SKM-1 (cell line): Measurements from ENCODE around the gene TRAM2.

ENCODE experiments used
- DNase-seq: peaks from one replicate; lab custom pipeline; 2025; ENCODE audit not compliant: unreplicated experiment; lab: John Stamatoyannopoulos, UW

The TRAM2 gene

DNA sequence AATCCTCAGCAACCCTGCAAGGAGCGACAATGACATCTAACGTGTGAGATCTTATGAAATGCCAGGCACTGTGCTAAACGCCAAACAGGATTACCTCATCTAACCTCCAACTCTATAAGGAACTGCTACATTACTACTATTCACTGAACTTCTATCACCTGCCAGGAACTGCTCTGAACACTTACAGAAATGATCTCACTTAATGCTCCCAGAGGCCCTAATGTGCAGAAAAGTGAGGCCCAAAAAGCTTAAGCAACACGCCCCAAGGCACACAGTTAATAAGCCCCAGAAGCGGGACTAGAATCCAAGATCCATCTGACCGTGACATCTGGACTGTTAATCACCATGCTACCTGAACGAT, 28.5 kb downstream of the TRAM2 start:
- DNase-seq, result peak; percentile 37

DNA sequence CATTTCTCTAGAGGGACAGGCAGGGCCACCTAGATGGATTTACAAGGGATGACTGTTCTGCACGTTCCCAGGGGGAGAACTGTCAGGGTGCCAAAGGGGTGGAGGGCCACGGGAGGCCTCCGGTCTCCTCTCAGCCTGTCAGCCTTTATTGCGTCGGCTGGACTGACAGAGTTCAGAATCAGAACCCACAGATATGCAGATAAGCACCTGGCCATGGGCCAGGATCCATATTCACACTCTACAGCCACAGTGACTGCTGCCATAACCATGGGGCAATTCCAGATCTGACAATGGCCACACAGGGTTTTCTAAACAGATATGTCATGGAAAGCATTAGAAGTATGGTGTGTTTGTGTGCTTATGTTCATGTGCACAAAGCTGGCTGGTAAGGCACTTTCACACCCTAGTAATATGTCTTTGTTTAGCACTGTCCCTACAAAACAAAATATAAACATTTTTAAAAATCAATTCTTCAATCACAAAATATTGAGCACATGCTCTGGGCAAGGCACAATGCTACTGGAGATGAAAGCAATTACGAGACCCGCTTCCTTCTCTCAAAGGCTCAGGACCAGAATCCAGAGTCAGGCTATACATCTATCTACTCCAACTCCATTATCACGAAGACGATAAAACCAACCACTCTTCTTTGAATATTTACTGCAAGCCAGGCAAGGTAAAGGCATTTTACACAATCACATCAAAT, 29.1 kb downstream of the TRAM2 start:
- DNase-seq, result no peak

- no peak for DNase-seq
Measured at GRCh38 chr6:52546678-52547077, 30.2 kb downstream of the TRAM2 start.

- no peak for DNase-seq
Measured at GRCh38 chr6:52546192-52546591, 30.7 kb downstream of the TRAM2 start.

- no peak for DNase-seq
Measured at GRCh38 chr6:52545406-52546119, 31.3 kb downstream of the TRAM2 start.

- no peak for DNase-seq
Measured at GRCh38 chr6:52544602-52545405, 32.1 kb downstream of the TRAM2 start.

GRCh38 chr6:52543729-52544601, 32.9 kb downstream of the TRAM2 start:
- DNase-seq, result no peak

- DNase-seq, result no peak
Measured at GRCh38 chr6:52543262-52543661, 33.6 kb downstream of the TRAM2 start.

- no peak for DNase-seq
Measured at GRCh38 chr6:52541135-52541534, 35.7 kb downstream of the TRAM2 start.

DNA sequence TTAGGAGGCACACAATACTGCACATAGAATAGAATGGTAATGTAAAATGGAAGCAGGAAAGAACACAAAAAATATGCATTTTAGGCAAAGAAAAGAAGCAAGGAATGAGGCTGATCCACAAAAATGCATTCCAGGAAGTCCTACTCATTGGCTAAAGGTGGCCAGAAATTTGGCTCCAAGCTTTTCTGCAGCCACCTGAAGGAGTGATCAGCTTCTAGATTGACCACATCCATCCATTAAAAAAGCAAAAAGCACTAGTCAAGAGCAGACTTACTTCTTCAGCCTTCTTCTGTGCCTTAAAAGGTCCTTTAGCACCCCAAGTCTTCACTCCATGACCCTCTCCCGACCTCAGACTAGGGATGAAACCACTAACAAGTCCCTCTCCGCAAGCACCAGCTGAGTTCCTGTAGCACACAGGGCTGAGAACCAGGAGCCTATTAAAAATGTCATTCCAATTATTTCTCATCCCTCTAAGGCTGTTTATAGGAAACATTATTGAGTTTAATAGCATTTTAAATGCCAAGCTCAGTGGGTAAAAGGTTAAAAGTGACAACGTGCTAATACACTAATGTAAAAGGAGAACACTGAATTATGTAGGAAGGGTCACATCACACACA, 36.5 kb downstream of the TRAM2 start:
- no peak for DNase-seq

GRCh38 chr6:52539607-52540006, 37.3 kb downstream of the TRAM2 start:
- no peak for DNase-seq

DNA sequence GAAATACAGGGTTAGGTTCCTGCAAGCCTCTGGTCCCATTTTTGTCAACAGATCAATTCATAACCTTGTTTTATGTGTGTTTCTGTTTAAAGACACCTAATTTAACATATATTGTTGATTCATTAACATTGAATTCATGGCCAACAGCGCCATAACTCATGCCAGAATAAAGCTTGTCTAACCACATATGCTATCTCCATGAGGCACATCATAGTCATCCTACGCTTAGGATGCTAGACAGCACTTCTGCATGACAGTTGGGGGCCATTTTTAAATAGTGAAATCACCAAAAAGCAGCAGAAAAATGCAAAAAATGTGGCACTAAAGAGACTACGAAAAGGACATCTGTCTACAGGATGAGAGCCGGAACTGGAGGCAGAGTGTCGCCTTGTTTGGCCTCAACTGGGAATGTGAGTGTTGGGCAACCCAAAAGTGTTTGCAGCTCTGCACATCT, 37.9 kb downstream of the TRAM2 start:
- no peak for DNase-seq

DNA sequence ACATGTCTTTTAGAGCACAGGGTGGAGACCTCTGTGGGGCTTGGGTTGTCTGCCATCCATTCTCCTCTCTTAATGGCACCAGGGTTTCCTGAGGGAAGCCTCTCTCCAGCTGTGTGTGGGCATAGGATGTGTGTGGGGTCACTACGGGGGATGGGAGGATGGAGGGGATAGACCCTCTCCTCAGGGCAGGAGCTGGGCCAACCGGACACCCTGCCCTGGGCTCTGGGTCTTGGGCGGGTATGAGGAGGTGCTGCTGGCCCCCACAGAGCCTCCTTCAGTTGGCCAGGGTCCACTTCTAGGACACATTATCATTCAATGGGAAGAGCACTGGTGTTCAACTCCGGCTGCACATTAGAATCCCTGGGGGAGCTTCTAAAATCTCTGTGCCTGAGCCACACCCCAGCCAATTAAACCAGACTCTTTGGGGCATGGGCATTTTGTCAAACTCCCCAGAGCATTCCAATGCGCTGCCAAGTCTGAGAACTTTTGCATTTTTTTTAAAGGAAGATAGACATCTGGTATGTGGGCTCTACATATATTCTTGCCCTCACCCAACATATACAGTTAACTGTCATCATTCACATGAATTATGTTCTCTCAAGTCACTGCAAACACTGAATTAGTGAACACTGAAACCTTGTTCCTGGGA, 38.5 kb downstream of the TRAM2 start:
- DNase-seq, result no peak

DNA sequence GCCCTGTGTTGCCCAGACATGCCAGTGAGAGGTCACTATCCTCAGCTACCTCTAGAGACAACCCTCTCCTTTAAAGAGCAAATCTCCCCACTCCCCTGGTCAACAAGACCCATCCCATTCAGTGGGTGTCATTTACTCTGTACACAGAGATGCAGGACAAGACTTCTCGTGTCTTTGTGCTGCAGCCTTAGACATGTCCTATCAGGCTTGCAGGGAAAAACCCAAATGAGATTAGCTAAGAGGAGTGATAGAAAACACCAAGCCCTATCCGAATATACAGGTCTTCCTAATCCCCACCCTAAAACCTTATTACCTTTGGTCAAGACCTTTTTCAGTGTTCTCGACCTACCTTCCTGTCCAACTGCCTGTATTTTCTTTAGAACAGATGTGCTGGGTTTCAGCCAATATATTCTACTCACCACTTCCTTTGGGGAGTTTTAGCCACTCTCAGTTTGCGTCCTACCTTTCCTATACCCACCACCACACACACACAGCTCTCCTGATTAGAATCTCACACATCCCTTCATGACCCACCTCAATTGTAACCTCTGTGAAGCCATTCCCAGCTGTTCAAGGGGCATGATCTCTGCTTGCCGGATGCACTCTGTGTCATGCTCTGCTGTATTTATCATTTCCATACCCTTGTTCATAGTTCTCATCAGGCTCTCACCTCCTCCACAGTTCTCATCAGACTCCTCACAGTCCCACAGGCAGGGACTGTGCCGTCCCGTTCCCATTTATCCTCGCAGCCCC, 39.7 kb downstream of the TRAM2 start:
- DNase-seq, result no peak

DNA sequence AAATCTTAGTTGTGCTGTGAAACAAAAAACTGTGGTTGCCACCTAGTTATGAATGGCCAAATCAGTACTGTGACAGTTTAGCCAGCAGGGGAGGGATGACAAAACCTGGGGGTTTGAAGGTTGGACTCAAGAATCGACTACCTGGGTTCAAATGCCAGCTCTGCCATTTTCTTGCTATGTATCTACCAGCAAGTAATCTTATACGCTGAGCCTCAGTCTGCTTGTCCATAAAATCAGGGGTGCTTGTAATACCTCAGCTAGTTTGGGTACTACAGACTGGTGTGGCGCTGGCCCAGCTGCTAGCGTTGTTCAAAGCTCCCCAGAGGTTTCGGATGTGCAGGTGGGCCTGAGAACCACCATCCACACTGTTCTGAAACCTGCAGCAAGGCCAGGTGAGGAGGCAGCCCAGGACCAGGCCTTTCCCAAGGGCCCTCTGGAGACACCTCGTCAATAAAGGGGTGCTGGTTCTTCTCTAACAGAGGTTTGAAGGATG, 40.4 kb downstream of the TRAM2 start:
- DNase-seq, result no peak

GRCh38 chr6:52535711-52536423, 41.0 kb downstream of the TRAM2 start:
- no peak for DNase-seq

DNA sequence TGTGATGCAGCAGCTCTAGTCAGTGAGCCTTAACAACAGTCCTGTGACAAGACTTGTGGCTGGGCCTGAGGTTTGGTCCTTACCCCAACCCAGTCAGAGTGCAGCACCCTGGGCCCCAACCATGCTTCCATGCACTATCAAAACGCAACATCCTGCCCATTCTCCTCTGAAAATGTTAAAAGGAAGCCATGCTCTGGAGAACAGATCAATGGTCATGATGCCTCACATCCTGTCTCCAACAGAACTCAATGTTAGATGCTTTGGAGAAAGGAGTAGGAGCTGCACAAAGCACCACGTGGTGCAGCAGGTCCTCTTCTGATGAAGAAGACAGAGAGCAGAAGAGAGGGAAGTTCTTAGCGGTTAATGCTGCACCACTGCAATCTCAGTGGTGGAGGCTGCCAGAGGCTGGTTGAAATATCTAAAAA, 41.9 kb downstream of the TRAM2 start:
- no peak for DNase-seq

DNA sequence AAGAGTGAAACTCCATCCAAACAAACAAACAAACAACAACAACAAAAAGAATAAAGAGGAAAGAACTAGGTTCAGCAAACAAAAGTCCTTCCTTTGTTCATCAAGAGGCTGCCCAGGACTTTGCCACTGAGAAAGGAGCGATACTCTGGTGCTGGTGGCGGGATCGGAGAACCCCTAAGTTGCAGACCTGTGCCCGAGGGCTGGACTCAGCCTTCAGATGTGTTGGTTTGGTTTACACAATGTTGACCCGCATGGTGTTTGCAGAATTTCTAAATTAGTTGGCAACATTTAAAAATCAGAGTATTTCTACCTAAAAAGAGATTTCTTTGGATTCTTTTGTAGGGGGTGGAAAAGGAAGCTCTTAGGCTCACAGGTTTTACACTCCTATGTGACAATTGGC, 42.5 kb downstream of the TRAM2 start:
- no peak for DNase-seq
